ENCODE results near the gene ADH1B.
"Not testable (repeated sequence)": the region's sequence is repeated elsewhere in the genome, so short reads cannot be mapped to it uniquely, and the experiment has no call there.

DNA sequence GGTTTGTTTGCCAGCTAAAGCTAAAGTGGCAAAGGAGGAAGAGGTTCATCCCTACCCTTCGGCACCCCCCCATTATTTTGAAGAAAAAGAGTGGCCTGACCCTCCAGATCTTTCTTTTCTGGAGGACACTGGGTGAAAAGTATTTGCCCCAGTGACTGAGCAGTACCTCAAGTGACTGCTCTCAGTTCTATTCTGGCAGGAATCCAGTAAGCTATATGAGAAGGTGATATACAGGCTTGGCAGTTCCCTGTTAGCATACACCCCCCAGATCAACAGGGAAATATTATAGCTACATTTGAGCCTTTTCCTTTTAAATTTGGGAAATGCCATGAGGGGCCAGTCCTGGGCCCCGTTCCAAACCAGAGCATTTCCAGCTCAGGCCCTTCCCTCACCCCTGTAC is 46.6 kb upstream of the ADH1B start:
- TF ChIP-seq EZH2 (IDR thresholded peaks at IDR 0.05); RAD21 (IDR thresholded peaks at IDR 0.05; ENCODE audit: low read depth): not testable (repeated sequence)
- TF ChIP-seq, protein P1, sequence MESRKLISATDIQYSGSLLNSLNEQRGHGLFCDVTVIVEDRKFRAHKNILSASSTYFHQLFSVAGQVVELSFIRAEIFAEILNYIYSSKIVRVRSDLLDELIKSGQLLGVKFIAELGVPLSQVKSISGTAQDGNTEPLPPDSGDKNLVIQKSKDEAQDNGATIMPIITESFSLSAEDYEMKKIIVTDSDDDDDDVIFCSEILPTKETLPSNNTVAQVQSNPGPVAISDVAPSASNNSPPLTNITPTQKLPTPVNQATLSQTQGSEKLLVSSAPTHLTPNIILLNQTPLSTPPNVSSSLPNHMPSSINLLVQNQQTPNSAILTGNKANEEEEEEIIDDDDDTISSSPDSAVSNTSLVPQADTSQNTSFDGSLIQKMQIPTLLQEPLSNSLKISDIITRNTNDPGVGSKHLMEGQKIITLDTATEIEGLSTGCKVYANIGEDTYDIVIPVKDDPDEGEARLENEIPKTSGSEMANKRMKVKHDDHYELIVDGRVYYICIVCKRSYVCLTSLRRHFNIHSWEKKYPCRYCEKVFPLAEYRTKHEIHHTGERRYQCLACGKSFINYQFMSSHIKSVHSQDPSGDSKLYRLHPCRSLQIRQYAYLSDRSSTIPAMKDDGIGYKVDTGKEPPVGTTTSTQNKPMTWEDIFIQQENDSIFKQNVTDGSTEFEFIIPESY (IDR thresholded peaks at IDR 0.05; ENCODE audit: extremely low read depth, insufficient replicate concordance, low read length), result not testable (repeated sequence)
- TF ChIP-seq, protein P2, sequence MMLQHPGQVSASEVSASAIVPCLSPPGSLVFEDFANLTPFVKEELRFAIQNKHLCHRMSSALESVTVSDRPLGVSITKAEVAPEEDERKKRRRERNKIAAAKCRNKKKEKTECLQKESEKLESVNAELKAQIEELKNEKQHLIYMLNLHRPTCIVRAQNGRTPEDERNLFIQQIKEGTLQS (IDR thresholded peaks at IDR 0.05), result not testable (repeated sequence)
- TF ChIP-seq, protein P3, sequence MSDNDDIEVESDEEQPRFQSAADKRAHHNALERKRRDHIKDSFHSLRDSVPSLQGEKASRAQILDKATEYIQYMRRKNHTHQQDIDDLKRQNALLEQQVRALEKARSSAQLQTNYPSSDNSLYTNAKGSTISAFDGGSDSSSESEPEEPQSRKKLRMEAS (IDR thresholded peaks at IDR 0.05), result not testable (repeated sequence)

Data from HCT116 (cell line).